Right lobe of liver (tissue), 6 donors: Measurements from ENCODE around the gene FSTL5. TPM values are rescaled to one million over a fixed set of nuclear protein-coding genes. Genes with fewer than 3 reads are reported as not detected.

Experiments
- ATAC-seq, 4 donors: fragments of 200-7000 bp; cut with Tn5 transposase; one replicate each; pipeline ENCODE4 v1.9.1; 2020; ENCODE audit warnings: mild to moderate bottlenecking in 4 of 4, moderate library complexity in 4 of 4
- DNase-seq, 3 donors: peaks; one replicate each; pipeline ENCODE4 v3.0.0-alpha.2; 2020
- H3K27ac ChIP-seq, 3 donors: fragments of 200-600 bp; one replicate each; pipeline ENCODE4 v1.8.0; 2022
- H3K27me3 ChIP-seq, 2 donors: fragments of 200-600 bp; one replicate each; pipeline ENCODE4 v1.8.0; 2022
- H3K36me3 ChIP-seq, 4 donors: fragments of 200-600 bp; sonication (generic) in 1 of 4; one replicate each; pipeline versions ENCODE4 v1.5.1 to v1.8.0; 2017 to 2022; ENCODE audit warnings: control low read depth in 1 of 4
- H3K4me1 ChIP-seq, 4 donors: fragments of 200-600 bp; sonication (generic) in 1 of 4; one replicate each; pipeline versions ENCODE4 v1.5.1 to v1.8.0; 2017 to 2022; ENCODE audit warnings: control low read depth in 1 of 4
- H3K4me3 ChIP-seq, 3 donors: fragments of 200-600 bp; one replicate each; pipeline ENCODE4 v1.8.0; 2022
- H3K9me3 ChIP-seq, 4 donors: fragments of 200-600 bp; sonication (generic) in 1 of 4; one replicate each; pipeline versions ENCODE4 v1.5.1 to v1.8.0; 2017 to 2022; ENCODE audit warnings: control low read depth in 1 of 4
- POLR2A ChIP-seq: fragments of 450-650 bp; IDR thresholded peaks from one replicate; pipeline ENCODE4 v1.6.1; 2017; ENCODE audit warnings: antibody characterized with exemption, mild to moderate bottlenecking
- WGBS: methylation state at CpG from one replicate; pipeline ENCODE4 v1.1.6; 2018; ENCODE audit warnings: low coverage, low lambda C conversion rate; ENCODE audit not compliant: insufficient coverage; ENCODE audit errors: missing lambda C conversion rate; 5-methylcytosine and 5-hydroxymethylcytosine counted together
- intact Hi-C, 2 donors: fragments of 100-400 bp; cut with DNase I; formaldehyde crosslinking; loops; one replicate each; pipeline versions ENCODE4 v1.11.2 to v1.14.1; 2022
- total RNA-seq, 6 experiments: library from RNA; depleted of rRNA in 2 of 6; stranded (reverse); fragments of >200 nt in 2 of 6; fragmentation: NEBNext Ultra II Directional in 3 of 6; extraction: Animal tissue kit (Norgen Biotek cat#: 25700) in 3 of 6; gene quantifications; one replicate each; pipeline versions ENCODE4 v1.1.0 to v1.2.4, GENCODE V29; 2016 to 2023
- TF ChIP-seq, protein P1 (sequence below), 4 donors: fragments of 200-600 bp in 3 of 4; fragments of 450-650 bp in 1 of 4; IDR thresholded peaks; one replicate each; pipeline versions ENCODE4 v1.5.1 to v1.8.0; 2016 to 2022; ENCODE audit warnings: antibody characterized with exemption in 4 of 4, mild to moderate bottlenecking in 2 of 4
- donor health status: DM: no; HTN: yes; CAD: no.
- donor health status: DM: no; HTN: no; CAD: no.
- donor health status: DM: no; HTN: no; CAD: no.
- donor health status: DM: no; HTN: yes; CAD: no.
- donor health status: DM: no; HTN: yes; CAD: no.

Gene FSTL5
- total RNA-seq, 6 experiments from 2014 or later: 0.12 to 0.95 TPM; not detected in 4

- Histone ChIP-seq H3K36me3 (no peaks in the 10 kb centered on the region), H3K9me3 (no peaks in the 10 kb centered on the region), H3K4me1 (no peaks in the 10 kb centered on the region), H3K27me3 (no peaks in the 10 kb centered on the region), H3K4me3 (no peak overlapping the region), H3K27ac (no peak overlapping the region)
- no peak for DNase-seq
- no peak for TF ChIP-seq POLR2A
- 50% methylated on average over 1 of the region's 1 CpG for WGBS
- no peak for ATAC-seq
- intact Hi-C loops: no loop called here
Observed at GRCh38 chr4:161696944-161697343, 466.9 kb downstream of the FSTL5 start.

DNA sequence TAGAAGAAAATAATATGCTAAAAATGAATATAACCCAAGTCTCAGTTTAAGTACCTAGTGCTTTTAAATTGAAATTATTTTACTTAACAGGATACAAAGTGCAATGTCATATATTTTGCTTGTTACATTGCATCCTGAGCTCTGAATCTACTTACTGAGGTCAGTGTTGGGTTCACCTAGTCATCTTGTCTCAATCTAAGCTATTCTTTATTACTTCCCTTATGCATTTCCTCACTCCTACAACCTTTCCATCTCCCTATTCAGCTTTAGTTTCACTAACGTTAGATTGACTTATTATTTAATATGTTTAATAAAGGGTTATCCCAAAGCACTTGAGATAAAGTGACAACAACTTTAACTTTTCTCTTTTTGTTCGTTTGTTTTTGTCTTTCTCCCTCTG is 483.7 kb downstream of the FSTL5 start:
- H3K9me3 ChIP-seq: no peaks in the 10 kb centered on the region
- intact Hi-C loops: no loop called here
- H3K4me1 ChIP-seq: no peaks in the 10 kb centered on the region
- H3K27ac ChIP-seq: no peak overlapping the region
- 28% methylated on average over 2 of the region's 2 CpGs for WGBS
- H3K4me3 ChIP-seq: no peak overlapping the region
- TF ChIP-seq, protein P1, sequence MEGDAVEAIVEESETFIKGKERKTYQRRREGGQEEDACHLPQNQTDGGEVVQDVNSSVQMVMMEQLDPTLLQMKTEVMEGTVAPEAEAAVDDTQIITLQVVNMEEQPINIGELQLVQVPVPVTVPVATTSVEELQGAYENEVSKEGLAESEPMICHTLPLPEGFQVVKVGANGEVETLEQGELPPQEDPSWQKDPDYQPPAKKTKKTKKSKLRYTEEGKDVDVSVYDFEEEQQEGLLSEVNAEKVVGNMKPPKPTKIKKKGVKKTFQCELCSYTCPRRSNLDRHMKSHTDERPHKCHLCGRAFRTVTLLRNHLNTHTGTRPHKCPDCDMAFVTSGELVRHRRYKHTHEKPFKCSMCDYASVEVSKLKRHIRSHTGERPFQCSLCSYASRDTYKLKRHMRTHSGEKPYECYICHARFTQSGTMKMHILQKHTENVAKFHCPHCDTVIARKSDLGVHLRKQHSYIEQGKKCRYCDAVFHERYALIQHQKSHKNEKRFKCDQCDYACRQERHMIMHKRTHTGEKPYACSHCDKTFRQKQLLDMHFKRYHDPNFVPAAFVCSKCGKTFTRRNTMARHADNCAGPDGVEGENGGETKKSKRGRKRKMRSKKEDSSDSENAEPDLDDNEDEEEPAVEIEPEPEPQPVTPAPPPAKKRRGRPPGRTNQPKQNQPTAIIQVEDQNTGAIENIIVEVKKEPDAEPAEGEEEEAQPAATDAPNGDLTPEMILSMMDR (IDR thresholded peaks at IDR 0.05): no peak
- no peak for TF ChIP-seq POLR2A
- no peaks in the 10 kb centered on the region for H3K36me3 ChIP-seq
- no peak for DNase-seq
- H3K27me3 ChIP-seq: no peaks in the 10 kb centered on the region
- ATAC-seq: no peak

GRCh38 chr4:161664740-161665139 is 499.1 kb downstream of the FSTL5 start:
- no peaks in the 10 kb centered on the region for H3K36me3 ChIP-seq
- intact Hi-C loops: no loop called here

DNA sequence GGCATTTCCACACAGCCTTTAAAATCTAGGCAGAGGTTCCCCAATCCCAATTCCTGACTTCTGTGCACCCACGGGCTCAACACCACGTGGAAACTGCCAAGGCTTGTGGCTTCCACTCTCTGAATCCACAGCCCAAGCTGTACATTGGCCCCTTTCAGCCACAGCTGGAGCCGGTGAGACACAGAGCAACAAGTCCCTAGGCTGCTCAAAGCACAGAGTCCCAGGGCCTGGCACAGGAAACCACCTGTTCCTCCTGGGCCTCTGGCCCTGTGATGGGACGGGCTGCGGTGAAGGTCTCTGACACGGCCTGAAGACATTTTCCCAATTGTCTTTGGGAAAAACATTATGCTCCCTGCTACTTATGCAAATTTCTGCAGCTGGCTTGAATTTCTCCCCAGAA is 500.0 kb downstream of the FSTL5 start:
- Histone ChIP-seq H3K9me3 (no peaks in the 10 kb centered on the region), H3K27ac (no peak overlapping the region), H3K4me3 (no peak overlapping the region), H3K4me1 (no peaks in the 10 kb centered on the region), H3K36me3 (no peaks in the 10 kb centered on the region), H3K27me3 (no peaks in the 10 kb centered on the region)
- TF ChIP-seq POLR2A: no peak
- TF ChIP-seq, protein P1 (IDR thresholded peaks at IDR 0.05): no peak
- ATAC-seq: no peak
- intact Hi-C loops: no loop called here
- DNase-seq: no peak
- 79% methylated on average over 3 of the region's 6 CpGs for WGBS

More at GRCh38 chr4:161664740-161665139, 499.1 kb downstream of the FSTL5 start:
- H3K9me3 ChIP-seq: no peaks in the 10 kb centered on the region
- H3K27ac ChIP-seq: no peak overlapping the region
- H3K4me1 ChIP-seq: no peaks in the 10 kb centered on the region
- H3K4me3 ChIP-seq: no peak overlapping the region
- ATAC-seq: no peak
- no peak for TF ChIP-seq POLR2A
- 74% methylated on average over 7 of the region's 7 CpGs for WGBS
- H3K27me3 ChIP-seq: no peaks in the 10 kb centered on the region
- no peak for DNase-seq

DNA sequence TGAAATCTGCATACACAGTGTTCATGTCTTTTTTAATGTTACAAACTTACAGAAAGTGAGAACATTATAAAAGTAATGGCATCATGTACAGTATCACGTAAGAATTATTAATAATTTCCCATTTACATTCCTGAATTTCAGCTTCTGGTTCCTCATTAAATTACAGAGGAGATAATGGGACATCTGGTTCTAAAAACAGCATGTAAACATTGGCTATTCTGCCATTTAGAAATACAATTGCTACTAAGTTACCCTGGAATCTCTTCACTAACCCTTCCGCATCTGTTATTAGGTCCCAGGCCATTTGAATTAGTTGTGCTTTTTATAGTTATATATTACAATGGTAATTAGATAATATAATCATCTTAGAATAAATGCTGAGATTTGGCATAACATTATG is 505.1 kb downstream of the FSTL5 start:
- no peak for ATAC-seq
- no peaks in the 10 kb centered on the region for H3K27me3 ChIP-seq

More for the DNA sequence above, 505.1 kb downstream of the FSTL5 start:
- WGBS: 61% methylated on average over 2 of the region's 2 CpGs
- DNase-seq: no peak
- H3K4me3 ChIP-seq: no peak overlapping the region
- H3K9me3 ChIP-seq: no peaks in the 10 kb centered on the region
- no peaks in the 10 kb centered on the region for H3K36me3 ChIP-seq
- H3K27ac ChIP-seq: no peak overlapping the region
- intact Hi-C loops: no loop called here
- H3K4me1 ChIP-seq: no peaks in the 10 kb centered on the region
- TF ChIP-seq POLR2A: no peak
- TF ChIP-seq, protein P1 (IDR thresholded peaks at IDR 0.05): no peak
